BJ (cell line): ENCODE results near the gene GRIK1. TPM values are rescaled to one million over a fixed set of nuclear protein-coding genes. Genes with fewer than 3 reads are reported as not detected.

Source experiments
- CTCF ChIA-PET: fragments of 350-600 bp; formaldehyde crosslinking; extraction: SDS; loops from one replicate; lab custom pipeline; 2021; ENCODE audit warnings: antibody characterized with exemption, inconsistent platforms; lab: Yijun Ruan, JAX
- POLR2A ChIA-PET: fragments of 300-600 bp; sonication (Branson Sonifier 250); formaldehyde crosslinking; extraction: SDS; loops from one replicate; lab custom pipeline; 2021; ENCODE audit warnings: antibody characterized with exemption; lab: Charles Lee
- DNase-seq: peaks from one replicate; pipeline ENCODE4 v3.0.0-alpha.2; 2011; ENCODE audit warnings: low read depth
- H3K27me3 ChIP-seq: 2 replicates; pipeline ENCODE4 v1.6.0; 2011; ENCODE audit warnings: low read length; ENCODE audit not compliant: control insufficient read depth, insufficient read depth
- H3K36me3 ChIP-seq: 2 replicates; pipeline ENCODE4 v1.5.1; 2011; ENCODE audit warnings: low read length; ENCODE audit not compliant: control insufficient read depth, insufficient read depth
- H3K4me3 ChIP-seq: 2 replicates; pipeline ENCODE4 v1.5.1; 2011; ENCODE audit warnings: low read depth, mild to moderate bottlenecking, control low read depth, low read length
- CTCF ChIP-seq: IDR thresholded peaks from 2 replicates; pipeline ENCODE4 v1.5.1; 2011; ENCODE audit warnings: low read depth, mild to moderate bottlenecking, control low read depth, inconsistent platforms, low read length, moderate library complexity; ENCODE audit not compliant: insufficient read depth
- polyA plus RNA-seq: library from polyadenylated mRNA; depleted of rRNA; stranded (reverse); fragments of >200 nt; gene quantifications from 2 replicates; pipeline ENCODE4 v1.2.3, GENCODE V29; 2011

GRIK1 gene
- polyA plus RNA-seq, 1 experiment: 0.04 TPM

DNA sequence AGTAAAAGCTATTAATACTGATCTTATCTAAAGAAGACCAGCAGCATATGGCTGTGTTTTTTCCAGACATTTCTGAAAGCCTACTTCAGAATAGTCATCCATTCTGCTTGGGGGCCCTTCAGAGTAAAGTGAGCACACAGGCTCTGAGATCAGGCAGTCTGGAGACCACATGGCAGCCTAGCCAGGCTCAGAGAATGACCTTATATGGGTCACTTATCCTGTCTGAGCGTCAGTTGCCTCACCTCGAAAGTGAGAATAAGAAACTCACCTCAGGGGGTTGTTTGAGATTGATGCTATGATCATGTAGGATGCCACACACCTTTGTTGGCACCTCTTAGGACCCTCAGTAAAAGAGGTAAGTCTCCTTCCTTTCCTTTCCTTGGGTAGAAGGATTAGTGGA lies 270.4 kb downstream of the GRIK1 start:
- no peaks in the 10 kb centered on the region for H3K36me3 ChIP-seq
- ChIA-PET CTCF (no interaction called here), POLR2A (no interaction called here)
- no peak for DNase-seq
- no peak for TF ChIP-seq CTCF
- H3K27me3 ChIP-seq: peaks cover 2% of the 10 kb centered on the region; the same call in 1 of the 2 replicates
- H3K4me3 ChIP-seq: no peak overlapping the region

GRCh38 chr21:29667651-29668050 lies 272.1 kb downstream of the GRIK1 start:
- DNase-seq: no peak
- CTCF ChIA-PET: interaction anchor here (0.7 to 1.0 kb wide), 2 partner anchors 9 to 59 kb away, joined by 4 to 5 read pairs; no protein-coding TSS in a partner anchor
- POLR2A ChIA-PET: no interaction called here
- TF ChIP-seq CTCF: no peak
- H3K4me3 ChIP-seq: no peak overlapping the region
- peaks cover 2% of the 10 kb centered on the region; the same call in 1 of the 2 replicates for H3K27me3 ChIP-seq
- H3K36me3 ChIP-seq: no peaks in the 10 kb centered on the region

DNA sequence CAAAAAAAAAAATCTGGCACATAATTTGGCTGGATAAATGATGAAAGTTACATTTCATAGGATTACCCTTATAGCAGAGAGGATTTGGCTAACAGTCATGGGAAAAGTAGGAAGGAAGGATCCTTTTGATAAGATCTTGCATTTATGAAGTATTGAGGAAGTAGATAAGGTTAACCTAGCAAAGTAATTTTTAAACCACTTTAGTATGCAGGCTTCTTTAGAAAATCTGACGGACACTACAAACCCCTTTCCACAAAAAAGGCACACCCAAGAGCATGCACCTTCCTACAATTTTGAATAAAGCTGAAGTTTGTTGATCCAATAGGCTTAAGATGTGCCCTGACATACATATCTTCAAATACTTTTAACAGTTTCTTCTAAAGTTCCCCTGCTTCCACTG lies 275.2 kb downstream of the GRIK1 start:
- Histone ChIP-seq H3K36me3 (no peaks in the 10 kb centered on the region), H3K27me3 (peaks cover under 1% of the 10 kb centered on the region; the same call in 1 of the 2 replicates), H3K4me3 (no peak overlapping the region)
- no peak for DNase-seq
- TF ChIP-seq CTCF: no peak
- ChIA-PET CTCF (no interaction called here), POLR2A (no interaction called here)

DNA sequence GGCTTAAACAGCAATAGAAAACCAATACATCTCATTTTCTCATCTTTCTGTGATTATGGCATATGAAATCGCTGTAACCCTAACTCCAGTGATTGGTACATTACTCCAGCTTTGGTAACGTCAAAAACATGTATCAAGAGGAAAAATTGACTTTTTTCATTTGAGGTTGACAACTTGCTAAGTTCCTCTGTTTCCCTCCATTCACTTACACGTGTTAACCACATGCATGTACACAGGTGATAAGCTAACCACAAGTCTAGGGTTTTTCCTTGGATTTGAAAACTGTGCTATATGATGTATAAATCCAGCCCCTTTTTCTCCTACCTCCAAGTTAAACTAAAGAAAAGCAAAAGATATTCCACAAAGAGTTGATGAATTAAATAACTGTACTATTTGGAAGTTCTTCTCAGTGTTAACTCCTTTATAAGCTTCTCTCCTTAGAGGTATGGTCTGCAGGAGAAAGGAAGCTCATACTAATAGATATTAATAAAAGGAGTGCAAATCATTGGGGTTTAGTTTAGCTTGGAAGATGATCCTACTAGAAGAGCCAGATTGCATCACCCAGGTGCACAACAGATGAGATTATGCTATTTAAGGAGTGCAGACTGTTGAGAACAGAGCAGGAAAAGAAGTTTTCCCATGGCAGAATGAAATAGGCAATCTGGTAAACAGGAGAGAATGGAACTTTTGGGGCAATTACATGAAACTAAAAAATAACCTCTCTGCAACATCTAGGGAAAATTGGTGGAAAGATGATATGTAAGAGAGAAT lies 277.9 kb downstream of the GRIK1 start:
- no peak for DNase-seq
- POLR2A ChIA-PET: no interaction called here
- Histone ChIP-seq H3K36me3 (no peaks in the 10 kb centered on the region), H3K4me3 (no peak overlapping the region), H3K27me3 (no peaks in the 10 kb centered on the region)
- no peak for TF ChIP-seq CTCF
- CTCF ChIA-PET: no interaction called here

- no peak for TF ChIP-seq CTCF
- DNase-seq: no peak
- POLR2A ChIA-PET: interaction anchor here (1.1 kb wide), 1 partner anchor 11 kb away, joined by 3 read pairs; no protein-coding TSS in a partner anchor
Measured at GRCh38 chr21:29660047-29660720, 279.6 kb downstream of the GRIK1 start.

More at GRCh38 chr21:29660047-29660720, 279.6 kb downstream of the GRIK1 start:
- CTCF ChIA-PET: no interaction called here
- no peak overlapping the region for H3K4me3 ChIP-seq
- H3K36me3 ChIP-seq: no peaks in the 10 kb centered on the region
- H3K27me3 ChIP-seq: no peaks in the 10 kb centered on the region
